ENCODE results near the gene GALM.

GRCh38 chr2:38727661-38728060, 61.7 kb downstream of the GALM start:
- TF ChIP-seq CTCF (IDR thresholded peaks at IDR 0.05) (no peak), POLR2A (IDR thresholded peaks at IDR 0.05) (no peak)
